Measurements from ENCODE around the gene FOLH1.
"Not testable (repeated sequence)": the region's sequence is repeated elsewhere in the genome, so short reads cannot be mapped to it uniquely, and the experiment has no call there.

The FOLH1 gene

DNA sequence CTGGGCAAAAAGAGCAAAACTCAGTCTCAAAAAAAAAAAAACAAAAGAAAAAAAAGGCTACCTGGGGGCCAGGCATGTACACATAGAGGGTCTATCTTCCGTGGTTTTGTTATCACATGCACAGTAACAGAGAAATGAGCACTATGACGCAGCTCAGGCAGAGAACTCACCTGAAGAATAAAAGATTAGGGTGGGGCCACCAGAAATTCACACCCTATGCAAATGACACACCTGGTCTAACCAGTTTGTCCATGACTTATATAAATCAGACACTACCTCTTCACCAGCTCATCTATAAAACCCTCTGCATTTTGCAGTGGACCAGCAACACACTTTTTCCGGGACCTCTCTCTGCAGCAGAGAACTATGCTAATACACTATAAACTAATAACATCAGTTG is 30.5 kb downstream of the FOLH1 start:
- DNase-seq, result not testable (repeated sequence)

DNA sequence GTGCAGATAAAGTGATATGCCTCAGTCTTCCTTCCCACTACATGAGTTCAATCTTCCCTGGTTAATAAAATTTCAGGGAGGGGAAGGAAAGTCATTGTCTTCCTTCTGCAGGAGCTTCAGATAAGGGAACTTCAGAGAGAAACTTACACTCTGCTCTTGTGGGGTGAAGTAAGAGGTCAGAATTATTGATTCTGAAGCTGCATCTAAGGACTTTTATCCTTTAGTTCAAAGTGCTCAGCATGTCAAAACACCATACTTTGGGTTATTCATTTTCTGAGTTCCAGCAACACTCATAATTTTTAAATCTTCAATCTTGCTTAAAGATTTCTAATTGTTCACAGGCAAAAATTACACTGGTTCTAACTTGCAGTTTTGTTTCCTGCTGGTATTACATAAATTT is 33.0 kb downstream of the FOLH1 start:
- not testable (repeated sequence) for DNase-seq

DNA sequence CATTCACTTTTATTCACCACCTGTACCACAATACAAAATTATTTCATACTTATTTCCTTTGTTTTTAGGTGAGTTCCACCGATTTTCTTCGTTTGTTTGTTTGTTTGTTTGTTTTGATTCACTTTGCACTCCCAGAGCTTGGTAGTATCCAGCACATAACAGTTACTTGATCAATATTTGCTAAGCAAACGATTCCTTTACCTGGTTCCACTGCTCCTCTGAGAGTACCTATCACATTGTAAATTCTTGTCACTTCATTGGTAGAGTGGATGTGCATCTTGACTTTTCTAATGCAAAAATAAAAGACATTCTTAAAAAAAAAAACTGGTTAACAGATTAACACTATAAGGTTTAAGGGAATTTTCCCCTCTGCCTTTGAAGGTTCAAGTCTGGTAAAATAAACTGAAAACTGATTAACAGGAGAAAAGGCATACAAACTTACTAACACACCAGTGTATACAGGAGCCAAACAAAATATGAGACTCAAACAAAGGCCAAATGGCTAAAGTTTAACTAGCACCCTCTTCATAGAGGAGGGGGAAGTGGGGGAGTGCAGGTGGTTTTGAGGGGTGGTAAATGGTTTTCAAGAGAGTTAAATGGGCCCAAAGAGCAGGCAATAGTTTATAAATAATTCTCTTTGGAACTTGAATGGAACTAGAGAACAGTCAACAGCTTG is 33.6 kb downstream of the FOLH1 start:
- DNase-seq, result not testable (repeated sequence)

DNA sequence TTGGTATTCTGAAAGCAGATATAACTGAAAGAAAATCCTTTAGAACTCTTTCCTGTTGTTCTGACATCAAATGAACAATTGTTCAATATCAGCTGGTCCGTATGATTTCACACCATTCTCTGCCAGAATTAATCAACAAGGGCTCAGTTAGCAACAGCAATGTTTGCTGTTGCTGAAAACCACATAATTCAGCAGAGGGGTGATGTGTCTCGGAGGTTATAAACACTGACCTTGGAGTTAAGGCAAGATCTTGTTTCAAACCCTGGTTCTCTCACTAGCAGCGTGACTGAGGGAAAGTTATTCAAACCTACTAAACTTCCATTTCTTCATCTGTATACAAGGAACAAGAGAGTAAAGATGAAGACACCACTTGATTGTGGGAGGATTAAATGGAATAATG is 36.8 kb downstream of the FOLH1 start:
- not testable (repeated sequence) for DNase-seq

DNA sequence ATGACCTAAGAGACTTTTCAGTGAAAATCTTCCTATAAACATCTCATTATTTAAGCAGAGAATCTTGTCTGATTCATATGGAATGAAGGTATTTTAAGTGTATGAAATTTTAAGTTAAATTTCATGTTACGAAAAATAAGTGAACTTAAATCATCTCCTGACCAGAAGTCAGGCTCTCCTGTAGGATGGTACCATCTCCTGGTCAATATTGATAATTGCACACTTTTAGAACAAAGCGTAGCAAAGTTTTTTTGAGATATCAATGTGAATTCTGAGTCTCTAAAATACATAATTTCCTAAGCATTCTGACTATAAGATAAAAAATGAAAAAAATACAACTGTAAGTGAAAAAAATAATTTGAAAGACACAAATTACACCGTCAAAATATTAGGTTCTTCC is 38.8 kb downstream of the FOLH1 start:
- not testable (repeated sequence) for DNase-seq

DNA sequence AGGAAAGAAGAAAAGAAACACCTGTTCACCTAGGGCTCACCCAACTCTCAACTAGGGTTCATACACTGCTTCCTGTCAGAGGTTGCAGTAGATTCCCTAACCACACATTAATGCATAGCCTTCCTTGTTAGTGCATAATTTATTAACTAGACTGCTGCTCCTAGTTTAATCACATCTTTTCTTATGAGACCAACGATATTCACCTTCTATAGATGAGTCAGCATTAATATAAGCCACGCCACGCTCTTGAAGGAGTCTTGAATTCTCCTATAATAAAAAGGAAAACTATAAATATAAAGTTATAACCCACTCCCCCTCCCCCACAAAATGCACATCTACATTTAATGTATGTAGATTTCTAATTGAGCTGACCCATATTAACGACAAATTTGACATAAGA is 39.4 kb downstream of the FOLH1 start:
- not testable (repeated sequence) for DNase-seq

DNA sequence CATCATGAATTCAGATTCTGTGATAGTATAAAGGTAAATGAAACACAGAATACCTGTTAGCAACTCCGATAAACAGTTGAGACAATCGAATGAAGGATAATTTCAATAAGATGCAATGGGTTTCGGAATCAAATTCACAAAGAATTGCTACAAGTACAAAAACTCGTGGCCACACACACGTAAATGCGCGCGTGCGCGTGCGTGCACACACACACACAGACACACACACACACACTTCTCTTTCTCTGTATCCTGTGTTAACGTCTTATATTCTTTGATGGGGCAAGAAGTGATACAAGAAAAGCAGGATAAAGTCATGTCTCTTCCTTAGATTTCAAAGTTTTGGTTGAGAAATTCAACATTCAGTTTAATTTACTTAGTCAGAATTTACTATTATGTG is 57.2 kb downstream of the FOLH1 start:
- no peak for TF ChIP-seq POLR2A (IDR thresholded peaks at IDR 0.05; ENCODE audit: low read length)
- TF ChIP-seq GATA1 (IDR thresholded peaks at IDR 0.05; ENCODE audit: low read depth, low read length), result no peak
- DNase-seq, result no peak

DNA sequence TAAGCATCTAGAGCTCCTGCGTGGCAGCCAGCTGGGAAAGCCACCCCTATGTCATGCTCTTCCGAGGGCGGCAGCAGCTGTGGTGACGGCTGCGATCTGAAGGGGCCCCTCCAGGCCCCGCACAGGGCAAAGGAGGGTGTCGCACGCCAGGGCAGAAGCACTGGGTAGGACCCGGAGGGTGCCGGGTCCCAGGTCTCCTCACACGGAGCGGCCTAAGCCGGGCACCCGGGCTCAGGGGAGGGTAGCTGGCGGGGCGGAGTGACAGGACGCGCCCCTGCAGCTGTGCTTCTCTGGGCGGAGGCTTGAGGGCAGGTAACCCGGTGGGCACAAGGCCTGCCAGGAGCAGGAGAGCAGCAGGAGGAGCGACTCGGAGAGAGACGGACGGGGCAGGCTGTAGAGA is 106.0 kb downstream of the FOLH1 start:
- not testable (repeated sequence) for DNase-seq

Measured in erythroblast (primary cell).